Common myeloid progenitor, CD34-positive (primary cell): ENCODE results near the gene FAH.
A peak's percentile ranks its signal among the peaks of the same experiment; 100 is the strongest.

ENCODE experiments used
- CTCF ChIA-PET: fragments of 350-600 bp; sonication (Branson Sonifier 250); formaldehyde crosslinking; loops from one replicate; lab custom pipeline; 2021; ENCODE audit warnings: antibody characterized with exemption; lab: Charles Lee
- POLR2A ChIA-PET: fragments of 350-600 bp; sonication (Branson Sonifier 250); formaldehyde crosslinking; loops from one replicate; lab custom pipeline; 2021; ENCODE audit warnings: antibody characterized with exemption; lab: Charles Lee
- DNase-seq, 3 donors: peaks; one replicate each; pipeline versions ENCODE4 v3.0.0 to v3.0.0-alpha.2; 2013
- H3K27ac ChIP-seq, 2 experiments: 1 replicate in 1 of 2; 2 replicates in 1 of 2; pipeline ENCODE4 v1.7.0; 2013; ENCODE audit warnings: inconsistent platforms in 2 of 2, low read length in 2 of 2, mild to moderate bottlenecking in 2 of 2, low read depth in 1 of 2, moderate library complexity in 1 of 2; ENCODE audit not compliant: severe bottlenecking in 2 of 2, insufficient read depth in 1 of 2, poor library complexity in 1 of 2
- H3K27me3 ChIP-seq, 5 experiments: replicated peaks in 2 of 5; 1 replicate in 3 of 5; 2 replicates in 2 of 5; pipeline versions ENCODE4 v1.6.1 to v1.7.0; 2013; ENCODE audit warnings: low read length in 4 of 5, mild to moderate bottlenecking in 2 of 5, moderate library complexity in 2 of 5, inconsistent platforms in 1 of 5; ENCODE audit not compliant: insufficient read depth in 5 of 5, control insufficient read depth in 4 of 5
- H3K36me3 ChIP-seq, 4 experiments: 1 replicate in 2 of 4; 2 replicates in 2 of 4; pipeline versions ENCODE4 v1.6.1 to v1.7.0; 2013; ENCODE audit warnings: low read length in 3 of 4, control low read depth in 1 of 4, mild to moderate bottlenecking in 1 of 4; ENCODE audit not compliant: control insufficient read depth in 4 of 4, insufficient read depth in 4 of 4
- H3K4me1 ChIP-seq, 4 experiments: 1 replicate in 3 of 4; 2 replicates in 1 of 4; pipeline versions ENCODE4 v1.6.1 to v1.7.1; 2013; ENCODE audit warnings: low read length in 3 of 4, mild to moderate bottlenecking in 3 of 4, control low read depth in 1 of 4, inconsistent platforms in 1 of 4, moderate library complexity in 1 of 4; ENCODE audit not compliant: control insufficient read depth in 4 of 4, insufficient read depth in 4 of 4; ENCODE audit errors: control extremely low read depth in 1 of 4
- H3K4me3 ChIP-seq, 7 experiments: 1 replicate in 4 of 7; 2 replicates in 3 of 7; pipeline versions ENCODE4 v1.5.1 to v1.7.0; 2013; ENCODE audit warnings: mild to moderate bottlenecking in 7 of 7, low read length in 6 of 7, moderate library complexity in 6 of 7, inconsistent platforms in 2 of 7, low read depth in 2 of 7, control low read depth in 1 of 7; ENCODE audit not compliant: insufficient read depth in 4 of 7, control insufficient read depth in 1 of 7; ENCODE audit errors: extremely low read depth in 1 of 7
- H3K9me3 ChIP-seq, 5 experiments: 1 replicate in 4 of 5; 2 replicates in 1 of 5; pipeline versions ENCODE4 v1.6.1 to v1.7.1; 2013; ENCODE audit warnings: low read length in 4 of 5, mild to moderate bottlenecking in 2 of 5, inconsistent platforms in 1 of 5, low read depth in 1 of 5, moderate library complexity in 1 of 5; ENCODE audit not compliant: control insufficient read depth in 4 of 5, insufficient read depth in 2 of 5; ENCODE audit errors: control extremely low read depth in 1 of 5
- WGBS: methylation state at CpG from one replicate; pipeline ENCODE4 v1.1.5; 2013; ENCODE audit not compliant: insufficient coverage; 5-methylcytosine and 5-hydroxymethylcytosine counted together

Gene FAH

GRCh38 chr15:80159811-80160569 lies 7.2 kb downstream of the FAH start:
- DNase-seq, result peak in 2 of 3 donors; percentile 51 to 59
- Histone ChIP-seq H3K4me1 (peaks cover 4 to 52% (median 35%) of the 10 kb centered on the region in 4 experiments), H3K9me3 (peaks cover 0 to 2% (median 0%) of the 10 kb centered on the region in 5 experiments), H3K27me3 (no peaks in the 10 kb centered on the region), H3K36me3 (peaks cover 7 to 65% (median 21%) of the 10 kb centered on the region in 4 experiments), H3K27ac (peak overlapping the region in 1 of 2 experiments; percentile 83), H3K4me3 (peak overlapping the region in 2 of 7 experiments; percentile 10 to 17)
- ChIA-PET CTCF (interaction anchor here (0.9 to 3.6 kb wide), 7 partner anchors 10 to 72 kb away, joined by 3 to 19 read pairs (median 5); no protein-coding TSS in a partner anchor), POLR2A (interaction anchor here (0.6 to 0.9 kb wide), 3 partner anchors 12 to 72 kb away, joined by 3 to 4 read pairs (median 3); no protein-coding TSS in a partner anchor)
- 95% methylated on average over 11 of the region's 12 CpGs for whole genome bisulfite sequencing

GRCh38 chr15:80160570-80161156 lies 7.9 kb downstream of the FAH start:
- Histone ChIP-seq H3K27ac (peak overlapping the region; percentile 47 to 83), H3K9me3 (peaks cover 0 to 2% (median 0%) of the 10 kb centered on the region in 5 experiments), H3K4me1 (peaks cover 4 to 46% (median 32%) of the 10 kb centered on the region in 4 experiments), H3K36me3 (peaks cover 7 to 65% (median 21%) of the 10 kb centered on the region in 4 experiments), H3K27me3 (no peaks in the 10 kb centered on the region), H3K4me3 (peak overlapping the region in 3 of 7 experiments; percentile 10 to 33 (median 20))
- 3% methylated on average over 4 of the region's 7 CpGs for WGBS
- ChIA-PET CTCF (interaction anchor here (0.7 to 3.2 kb wide), 9 partner anchors 9 to 92 kb away, joined by 3 to 19 read pairs (median 4); no protein-coding TSS in a partner anchor), POLR2A (interaction anchor here (0.6 to 0.9 kb wide), 3 partner anchors 11 to 73 kb away, joined by 3 to 4 read pairs (median 3); no protein-coding TSS in a partner anchor)
- DNase-seq, result peak; percentile 89 to 98 (median 97)

- peak overlapping the region in 1 of 7 experiments; percentile 19 for H3K4me3 ChIP-seq
- peaks cover 7 to 65% (median 21%) of the 10 kb centered on the region in 4 experiments for H3K36me3 ChIP-seq
- H3K27me3 ChIP-seq, result no peaks in the 10 kb centered on the region
- DNase-seq, result no peak
- 100% methylated on average over 5 of the region's 6 CpGs for WGBS
- H3K27ac ChIP-seq, result peak overlapping the region; percentile 47 to 83
- POLR2A ChIA-PET, result no interaction called here
- peaks cover 4 to 46% (median 32%) of the 10 kb centered on the region in 4 experiments for H3K4me1 ChIP-seq
- CTCF ChIA-PET, result interaction anchor here (0.7 to 3.2 kb wide), 5 partner anchors 11 to 311 kb away, joined by 3 to 19 read pairs (median 4); no protein-coding TSS in a partner anchor
- H3K9me3 ChIP-seq, result peaks cover 0 to 2% (median 0%) of the 10 kb centered on the region in 5 experiments
These were observed 8.7 kb downstream of the FAH start for GRCh38 chr15:80161468-80162016.

- WGBS, result 94% methylated on average over 5 of the region's 6 CpGs
- CTCF ChIA-PET, result interaction anchor here (1.2 to 3.2 kb wide), 4 partner anchors 10 to 312 kb away, joined by 3 to 19 read pairs (median 4); no protein-coding TSS in a partner anchor
These were observed 9.3 kb downstream of the FAH start for GRCh38 chr15:80162059-80162554.

GRCh38 chr15:80163217-80163616 lies 10.4 kb downstream of the FAH start:
- Histone ChIP-seq H3K4me1 (peaks cover 4 to 38% (median 27%) of the 10 kb centered on the region in 4 experiments), H3K4me3 (no peak overlapping the region), H3K27me3 (no peaks in the 10 kb centered on the region), H3K27ac (no peak overlapping the region), H3K36me3 (peaks cover 5 to 60% (median 23%) of the 10 kb centered on the region in 4 experiments), H3K9me3 (peaks cover 0 to 2% (median 0%) of the 10 kb centered on the region in 5 experiments)
- no peak for DNase-seq
- ChIA-PET POLR2A (no interaction called here), CTCF (interaction anchor here (1.2 to 3.2 kb wide), 2 partner anchors 9 to 127 kb away, joined by 3 to 19 read pairs; no protein-coding TSS in a partner anchor)
- 95% methylated on average over 4 of the region's 5 CpGs for WGBS

More at GRCh38 chr15:80162059-80162554, 9.3 kb downstream of the FAH start:
- no peaks in the 10 kb centered on the region for H3K27me3 ChIP-seq
- H3K4me3 ChIP-seq, result no peak overlapping the region
- peaks cover 7 to 65% (median 21%) of the 10 kb centered on the region in 4 experiments for H3K36me3 ChIP-seq
- no peak overlapping the region for H3K27ac ChIP-seq
- POLR2A ChIA-PET, result no interaction called here
- H3K4me1 ChIP-seq, result peaks cover 4 to 41% (median 32%) of the 10 kb centered on the region in 4 experiments
- DNase-seq, result no peak
- peaks cover 0 to 2% (median 0%) of the 10 kb centered on the region in 5 experiments for H3K9me3 ChIP-seq

GRCh38 chr15:80163897-80164296 lies 11.1 kb downstream of the FAH start:
- peaks cover 0 to 2% (median 0%) of the 10 kb centered on the region in 5 experiments for H3K9me3 ChIP-seq
- no peak for DNase-seq
- WGBS, result 100% methylated on average over 1 of the region's 1 CpG
- H3K27ac ChIP-seq, result no peak overlapping the region
- H3K4me1 ChIP-seq, result peaks cover 4 to 38% (median 27%) of the 10 kb centered on the region in 4 experiments
- H3K27me3 ChIP-seq, result no peaks in the 10 kb centered on the region
- H3K4me3 ChIP-seq, result no peak overlapping the region
- peaks cover 0 to 61% (median 26%) of the 10 kb centered on the region in 4 experiments for H3K36me3 ChIP-seq
- ChIA-PET CTCF (no interaction called here), POLR2A (no interaction called here)
